AG04449 (cell line): ENCODE results near the gene FAM184B.

ENCODE experiments used
- CTCF ChIA-PET: fragments of 350-600 bp; formaldehyde crosslinking; extraction: SDS; loops from one replicate; lab custom pipeline; 2021; ENCODE audit warnings: antibody characterized with exemption; lab: Yijun Ruan, JAX
- POLR2A ChIA-PET: fragments of 400-600, 350-600 bp; formaldehyde crosslinking; extraction: SDS; loops from one replicate; lab custom pipeline; 2020; ENCODE audit warnings: antibody characterized with exemption, inconsistent platforms; lab: Yijun Ruan, JAX
- DNase-seq: peaks from one replicate; pipeline ENCODE4 v3.0.0-alpha.2; 2010; ENCODE audit warnings: low read depth, low spot score
- H3K4me3 ChIP-seq: 2 replicates; pipeline ENCODE4 v1.5.1; 2011; ENCODE audit warnings: low read depth, mild to moderate bottlenecking, control low read depth, low read length
- CTCF ChIP-seq: IDR thresholded peaks from one replicate; pipeline ENCODE4 v1.5.1; 2011; ENCODE audit warnings: mild to moderate bottlenecking, moderate library complexity, low read length, control low read depth, inconsistent platforms; ENCODE audit not compliant: insufficient read depth; ENCODE audit errors: missing control alignments

Gene FAM184B

GRCh38 chr4:17613761-17614415 is 167.5 kb downstream of the FAM184B start:
- H3K4me3 ChIP-seq: peak overlapping the region; percentile 85
- CTCF ChIA-PET: interaction anchor here (0.7 to 4.7 kb wide), 4 partner anchors 23 to 194 kb away, joined by 3 to 23 read pairs (median 16); no protein-coding TSS in a partner anchor
- POLR2A ChIA-PET: interaction anchor here (0.5 to 1.7 kb wide), 5 partner anchors 10 to 194 kb away, joined by 3 to 6 read pairs (median 3); no protein-coding TSS in a partner anchor
- no peak for DNase-seq
- TF ChIP-seq CTCF: no peak

GRCh38 chr4:17605236-17605635 is 176.2 kb downstream of the FAM184B start:
- no peak overlapping the region for H3K4me3 ChIP-seq
- POLR2A ChIA-PET: no interaction called here
- no peak for DNase-seq
- no peak for TF ChIP-seq CTCF
- CTCF ChIA-PET: no interaction called here

GRCh38 chr4:17599826-17600225 is 181.6 kb downstream of the FAM184B start:
- no peak for DNase-seq
- CTCF ChIA-PET: interaction anchor here (3.1 kb wide), 1 partner anchor 37 kb away, joined by 11 read pairs; no protein-coding TSS in a partner anchor

GRCh38 chr4:17597517-17597916 is 183.9 kb downstream of the FAM184B start:
- TF ChIP-seq CTCF: peak; percentile 8
- no peak overlapping the region for H3K4me3 ChIP-seq
- ChIA-PET CTCF (interaction anchor here (0.7 to 3.1 kb wide), 6 partner anchors 12 to 219 kb away, joined by 3 to 11 read pairs (median 4); no protein-coding TSS in a partner anchor), POLR2A (no interaction called here)
- DNase-seq: no peak

More at GRCh38 chr4:17599826-17600225, 181.6 kb downstream of the FAM184B start:
- TF ChIP-seq CTCF: no peak
- H3K4me3 ChIP-seq: no peak overlapping the region
- POLR2A ChIA-PET: no interaction called here

- no peak overlapping the region for H3K4me3 ChIP-seq
- TF ChIP-seq CTCF: no peak
- POLR2A ChIA-PET: no interaction called here
- CTCF ChIA-PET: no interaction called here
- DNase-seq: no peak
These were observed 185.9 kb downstream of the FAM184B start for GRCh38 chr4:17595471-17596005.

- ChIA-PET CTCF (no interaction called here), POLR2A (interaction anchor here (0.7 kb wide), 1 partner anchor 25 kb away, joined by 3 read pairs; the partner anchor contains the start of gene MED28)
- TF ChIP-seq CTCF: no peak
- no peak for DNase-seq
- H3K4me3 ChIP-seq: no peak overlapping the region
These were observed 192.1 kb downstream of the FAM184B start for GRCh38 chr4:17589355-17589754.
